Vagina (tissue), 2 donors: ENCODE results near the gene RNASE7. TPM values are rescaled to one million over a fixed set of nuclear protein-coding genes. Genes with fewer than 3 reads are reported as not detected.
"Not testable (repeated sequence)": the region's sequence is repeated elsewhere in the genome, so short reads cannot be mapped to it uniquely, and the experiment has no call there.

Experiments used
- DNase-seq, 2 donors: peaks; one replicate each; pipeline ENCODE4 v3.0.0-alpha.2; 2017; ENCODE audit errors: extremely low spot score in 2 of 2
- H3K27ac ChIP-seq: fragments of 200-600 bp; sonication (generic); one replicate; pipeline ENCODE4 v1.5.1; 2019
- H3K27me3 ChIP-seq: fragments of 200-600 bp; sonication (generic); one replicate; pipeline ENCODE4 v1.5.1; 2019
- H3K36me3 ChIP-seq, 2 donors: fragments of 200-600 bp; sonication (generic); one replicate each; pipeline ENCODE4 v1.5.1; 2017 to 2019
- H3K4me1 ChIP-seq: fragments of 200-600 bp; sonication (generic); one replicate; pipeline ENCODE4 v1.5.1; 2019
- H3K4me3 ChIP-seq, 2 donors: fragments of 200-600 bp; sonication (generic); 1 replicate in 1 of 2; 2 replicates in 1 of 2; pipeline ENCODE4 v1.5.1; 2016 to 2019
- H3K9me3 ChIP-seq: fragments of 200-600 bp; sonication (generic); one replicate; pipeline ENCODE4 v1.5.1; 2019
- CTCF ChIP-seq, 3 experiments: fragments of 450-650 bp in 2 of 3; fragments of 200-600 bp in 1 of 3; sonication (generic) in 1 of 3; IDR thresholded peaks; one replicate each; pipeline ENCODE4 v1.5.1; 2017 to 2019; ENCODE audit warnings: antibody characterized with exemption in 3 of 3, mild to moderate bottlenecking in 2 of 3, moderate library complexity in 2 of 3
- POLR2A ChIP-seq, 2 donors: fragments of 450-650 bp; IDR thresholded peaks; one replicate each; pipeline ENCODE4 v1.6.1; 2017; ENCODE audit warnings: antibody characterized with exemption in 2 of 2, mild to moderate bottlenecking in 2 of 2, moderate library complexity in 2 of 2
- POLR2AphosphoS5 ChIP-seq, 2 donors: sonication (generic); formaldehyde crosslinking; IDR thresholded peaks; one replicate each; pipeline ENCODE4 v1.9.0; 2017; ENCODE audit warnings: antibody characterized with exemption in 2 of 2, mild to moderate bottlenecking in 2 of 2, low read depth in 1 of 2; ENCODE audit not compliant: insufficient read depth in 1 of 2
- intact Hi-C: fragments of 100-400 bp; cut with DNase I; formaldehyde crosslinking; loops from one replicate; pipeline ENCODE4 v1.15.1; 2023
- total RNA-seq: library from RNA; depleted of rRNA; stranded (reverse); fragments of >200 nt; gene quantifications from one replicate; pipeline ENCODE4 v1.2.3, GENCODE V29; 2016

Gene RNASE7
- total RNA-seq, 1 donor from 2014 or later = 18.2 TPM

DNA sequence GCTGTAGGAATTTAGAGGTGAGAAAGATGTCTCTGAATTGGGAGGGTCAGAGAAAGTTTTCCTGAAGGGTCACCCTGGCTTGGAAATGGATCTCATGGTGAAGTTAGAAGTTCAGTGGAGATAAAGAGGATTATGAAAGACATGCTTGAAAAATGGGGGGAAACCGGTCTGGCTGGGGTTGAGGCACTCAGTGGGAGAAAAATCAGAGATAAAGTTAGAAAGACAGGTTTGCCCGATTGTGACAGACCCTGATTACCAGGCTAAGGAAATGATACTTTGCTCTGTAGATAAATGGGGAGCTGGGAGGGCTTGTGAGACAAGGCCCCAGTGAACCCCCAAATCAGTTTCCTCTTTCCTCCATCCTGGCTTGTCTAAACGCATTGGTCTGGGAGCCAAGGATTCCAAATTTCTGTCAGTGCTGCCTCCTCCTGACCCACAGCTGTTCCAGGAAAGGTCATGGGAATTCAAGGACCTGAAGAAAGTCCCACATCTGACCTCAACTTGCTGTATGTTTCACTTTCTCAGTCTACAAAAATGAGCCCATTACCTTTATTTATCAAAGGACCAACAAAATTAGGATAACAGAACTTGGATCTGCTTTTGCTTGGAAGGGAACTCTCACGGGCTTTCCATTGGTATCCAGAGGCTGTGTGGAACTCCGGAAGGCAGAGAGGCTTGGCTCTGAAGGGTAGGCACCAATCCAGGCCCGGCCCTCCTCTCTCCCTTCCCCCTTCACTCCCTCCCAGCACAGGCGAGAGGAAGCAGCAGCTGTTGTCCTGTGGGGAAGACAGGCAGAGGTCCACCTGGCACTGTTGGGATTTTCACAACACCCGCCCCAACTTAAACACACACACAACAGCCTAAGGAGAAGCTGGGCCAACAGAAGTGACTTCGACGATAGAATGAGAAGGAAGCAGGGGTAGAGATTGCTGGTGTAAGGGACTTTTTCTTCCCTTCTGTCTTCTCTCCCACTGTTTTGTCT is 3.4 kb upstream of the RNASE7 start:
- TF ChIP-seq POLR2AphosphoS5 (IDR thresholded peaks at IDR 0.05; ENCODE audit: insufficient read depth in 1 of 2, low read depth in 1 of 2) = peak; percentile 76 to 77
- no peak for TF ChIP-seq POLR2A (IDR thresholded peaks at IDR 0.05)
- H3K36me3 ChIP-seq = no peaks in the 10 kb centered on the region
- peaks cover 59% of the 10 kb centered on the region for H3K4me1 ChIP-seq
- H3K9me3 ChIP-seq = no peaks in the 10 kb centered on the region
- peak overlapping the region; percentile 88 for H3K27ac ChIP-seq
- intact Hi-C loops = no loop called here
- DNase-seq = peak in 1 of 2 donors; percentile 97
- no peaks in the 10 kb centered on the region for H3K27me3 ChIP-seq
- H3K4me3 ChIP-seq = peak overlapping the region in 1 of 2 donors; percentile 9

- Histone ChIP-seq H3K4me1 (peaks cover 51% of the 10 kb centered on the region), H3K27ac (peak overlapping the region; percentile 88), H3K27me3 (no peaks in the 10 kb centered on the region), H3K9me3 (no peaks in the 10 kb centered on the region), H3K36me3 (no peaks in the 10 kb centered on the region), H3K4me3 (peak overlapping the region in 1 of 2 donors; percentile 9)
- intact Hi-C loops = loop anchor here (2.0 to 5.0 kb wide), 2 partner anchors 25 to 37 kb away; no protein-coding TSS in a partner anchor
- peak; percentile 19 to 68 (median 61) for TF ChIP-seq CTCF (IDR thresholded peaks at IDR 0.05)
- TF ChIP-seq POLR2AphosphoS5 (IDR thresholded peaks at IDR 0.05; ENCODE audit: insufficient read depth in 1 of 2, low read depth in 1 of 2) = peak in 1 of 2 donors; percentile 64
- TF ChIP-seq POLR2A (IDR thresholded peaks at IDR 0.05) = no peak
- DNase-seq = no peak
Measured at GRCh38 chr14:21039585-21040369, 2.4 kb upstream of the RNASE7 start.

DNA sequence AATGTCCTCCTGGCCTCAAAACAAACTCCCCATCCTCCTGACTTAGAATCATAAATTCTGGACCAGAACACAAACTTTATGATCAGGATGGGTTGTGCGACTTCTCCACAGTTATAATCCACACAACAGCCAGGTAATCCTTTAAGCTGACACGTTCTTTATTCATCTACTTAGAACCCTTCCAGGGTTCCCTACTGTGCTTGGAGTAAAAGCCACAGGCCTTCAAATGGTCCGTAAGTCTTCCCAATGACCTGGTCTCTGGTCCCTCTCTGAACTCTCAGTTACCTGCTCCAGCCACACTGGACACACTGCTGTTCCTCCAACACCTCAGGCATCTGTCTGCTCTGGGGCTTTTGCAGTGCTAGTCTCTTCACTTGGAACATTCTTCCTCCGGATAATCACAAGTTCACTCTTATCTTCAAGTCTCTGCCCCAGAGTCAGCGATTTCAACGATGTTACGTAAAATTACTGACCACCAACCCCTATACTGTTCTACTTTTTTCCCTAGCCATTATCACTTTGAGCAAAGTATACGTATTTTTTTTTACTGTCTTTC is 1.7 kb upstream of the RNASE7 start:
- H3K27ac ChIP-seq = peak overlapping the region; percentile 88
- H3K9me3 ChIP-seq = no peaks in the 10 kb centered on the region
- H3K27me3 ChIP-seq = no peaks in the 10 kb centered on the region
- TF ChIP-seq CTCF (IDR thresholded peaks at IDR 0.05) = no peak
- no peak for TF ChIP-seq POLR2A (IDR thresholded peaks at IDR 0.05)
- TF ChIP-seq POLR2AphosphoS5 (IDR thresholded peaks at IDR 0.05; ENCODE audit: insufficient read depth in 1 of 2, low read depth in 1 of 2) = no peak
- no peak for DNase-seq
- no peak overlapping the region for H3K4me3 ChIP-seq
- intact Hi-C loops = loop anchor here (2.0 to 5.0 kb wide), 2 partner anchors 26 to 38 kb away; no protein-coding TSS in a partner anchor
- no peaks in the 10 kb centered on the region for H3K36me3 ChIP-seq
- peaks cover 48% of the 10 kb centered on the region for H3K4me1 ChIP-seq

GRCh38 chr14:21040941-21041340 is 1.2 kb upstream of the RNASE7 start:
- H3K27me3 ChIP-seq, H3K36me3 ChIP-seq, DNase-seq, H3K4me3 ChIP-seq, H3K27ac ChIP-seq, H3K9me3 ChIP-seq: not testable (repeated sequence)
- H3K4me1 ChIP-seq = peaks cover 48% of the 10 kb centered on the region
- intact Hi-C loops = loop anchor here (2.0 to 5.0 kb wide), 2 partner anchors 26 to 39 kb away; no protein-coding TSS in a partner anchor

DNA sequence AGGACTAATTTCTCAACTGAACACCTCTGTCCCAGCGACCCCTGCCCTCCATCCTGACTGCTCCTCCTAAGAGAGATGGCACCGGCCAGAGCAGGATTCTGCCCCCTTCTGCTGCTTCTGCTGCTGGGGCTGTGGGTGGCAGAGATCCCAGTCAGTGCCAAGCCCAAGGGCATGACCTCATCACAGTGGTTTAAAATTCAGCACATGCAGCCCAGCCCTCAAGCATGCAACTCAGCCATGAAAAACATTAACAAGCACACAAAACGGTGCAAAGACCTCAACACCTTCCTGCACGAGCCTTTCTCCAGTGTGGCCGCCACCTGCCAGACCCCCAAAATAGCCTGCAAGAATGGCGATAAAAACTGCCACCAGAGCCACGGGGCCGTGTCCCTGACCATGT is 756 bp downstream of the RNASE7 start:
- no peak for DNase-seq
- Histone ChIP-seq H3K27ac (no peak overlapping the region), H3K27me3 (no peaks in the 10 kb centered on the region), H3K36me3 (no peaks in the 10 kb centered on the region), H3K4me3 (no peak overlapping the region), H3K9me3 (no peaks in the 10 kb centered on the region), H3K4me1 (peaks cover 43% of the 10 kb centered on the region)
- intact Hi-C loops = loop anchor here (5.0 kb wide), 1 partner anchor 41 kb away; no protein-coding TSS in a partner anchor
- no peak for TF ChIP-seq POLR2A (IDR thresholded peaks at IDR 0.05)
- TF ChIP-seq POLR2AphosphoS5 (IDR thresholded peaks at IDR 0.05; ENCODE audit: insufficient read depth in 1 of 2, low read depth in 1 of 2) = no peak
